ENCODE data around the gene PIK3CD. TPM values are rescaled to one million over a fixed set of nuclear protein-coding genes. Genes with fewer than 3 reads are reported as not detected.

Gene PIK3CD
- polyA plus RNA-seq, 1 of the 3 experiments (the other 2 are of a cell fraction) = 6.0 TPM

- no peak overlapping the region for H3K4me2 ChIP-seq
- ChIA-PET CTCF (interaction anchor here (0.8 to 3.3 kb wide), 16 partner anchors 9 to 149 kb away, joined by 3 to 13 read pairs (median 4); no protein-coding TSS in a partner anchor), POLR2A (no interaction called here)
- no peaks in the 10 kb centered on the region for H3F3A ChIP-seq (replicated peaks; ENCODE audit: insufficient read depth)
- 89% methylated on average over 9 of the region's 36 CpGs for WGBS (ENCODE audit: low lambda C conversion rate)
- no peaks in the 10 kb centered on the region for H4K20me1 ChIP-seq (ENCODE audit: insufficient read depth)
- H3K4me1 ChIP-seq (ENCODE audit: control insufficient read depth in 1 of 2, insufficient read depth in 2 of 2, low read depth in 1 of 2, low read length in 1 of 2) = peaks cover 2 to 9% of the 10 kb centered on the region in 2 experiments; a peak in 2 of 4 replicates
- H3K36me3 ChIP-seq (replicated peaks in 1 of 2; ENCODE audit: control insufficient read depth in 1 of 2, insufficient read depth in 2 of 2, low read length in 1 of 2) = peaks cover 5 to 6% of the 10 kb centered on the region in 2 experiments
- DNase-seq = no peak
- H3K9me2 ChIP-seq = no peaks in the 10 kb centered on the region
- no peaks in the 10 kb centered on the region for H3K27me3 ChIP-seq (ENCODE audit: insufficient read depth)
- TF ChIP-seq MEF2A (IDR thresholded peaks at IDR 0.05; ENCODE audit: borderline replicate concordance, low read depth) = no peak
- TF ChIP-seq, protein P1, sequence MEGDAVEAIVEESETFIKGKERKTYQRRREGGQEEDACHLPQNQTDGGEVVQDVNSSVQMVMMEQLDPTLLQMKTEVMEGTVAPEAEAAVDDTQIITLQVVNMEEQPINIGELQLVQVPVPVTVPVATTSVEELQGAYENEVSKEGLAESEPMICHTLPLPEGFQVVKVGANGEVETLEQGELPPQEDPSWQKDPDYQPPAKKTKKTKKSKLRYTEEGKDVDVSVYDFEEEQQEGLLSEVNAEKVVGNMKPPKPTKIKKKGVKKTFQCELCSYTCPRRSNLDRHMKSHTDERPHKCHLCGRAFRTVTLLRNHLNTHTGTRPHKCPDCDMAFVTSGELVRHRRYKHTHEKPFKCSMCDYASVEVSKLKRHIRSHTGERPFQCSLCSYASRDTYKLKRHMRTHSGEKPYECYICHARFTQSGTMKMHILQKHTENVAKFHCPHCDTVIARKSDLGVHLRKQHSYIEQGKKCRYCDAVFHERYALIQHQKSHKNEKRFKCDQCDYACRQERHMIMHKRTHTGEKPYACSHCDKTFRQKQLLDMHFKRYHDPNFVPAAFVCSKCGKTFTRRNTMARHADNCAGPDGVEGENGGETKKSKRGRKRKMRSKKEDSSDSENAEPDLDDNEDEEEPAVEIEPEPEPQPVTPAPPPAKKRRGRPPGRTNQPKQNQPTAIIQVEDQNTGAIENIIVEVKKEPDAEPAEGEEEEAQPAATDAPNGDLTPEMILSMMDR (IDR thresholded peaks at IDR 0.05) = peak; percentile 17; the same call in 1 of the 2 replicates
- H3K9ac ChIP-seq = no peak overlapping the region
- H3K9me3 ChIP-seq = no peaks in the 10 kb centered on the region
- no peak overlapping the region for H3K27ac ChIP-seq (ENCODE audit: low read depth in 2 of 2, low read length in 1 of 2)
- H2AFZ ChIP-seq (ENCODE audit: low read depth) = no peak overlapping the region
- H3K4me3 ChIP-seq (ENCODE audit: low read depth in 2 of 2, low read length in 1 of 2) = no peak overlapping the region
- H3K79me2 ChIP-seq (ENCODE audit: insufficient read depth) = no peaks in the 10 kb centered on the region
Observed at GRCh38 chr1:9719978-9720722, 68.6 kb downstream of the PIK3CD start.

DNA sequence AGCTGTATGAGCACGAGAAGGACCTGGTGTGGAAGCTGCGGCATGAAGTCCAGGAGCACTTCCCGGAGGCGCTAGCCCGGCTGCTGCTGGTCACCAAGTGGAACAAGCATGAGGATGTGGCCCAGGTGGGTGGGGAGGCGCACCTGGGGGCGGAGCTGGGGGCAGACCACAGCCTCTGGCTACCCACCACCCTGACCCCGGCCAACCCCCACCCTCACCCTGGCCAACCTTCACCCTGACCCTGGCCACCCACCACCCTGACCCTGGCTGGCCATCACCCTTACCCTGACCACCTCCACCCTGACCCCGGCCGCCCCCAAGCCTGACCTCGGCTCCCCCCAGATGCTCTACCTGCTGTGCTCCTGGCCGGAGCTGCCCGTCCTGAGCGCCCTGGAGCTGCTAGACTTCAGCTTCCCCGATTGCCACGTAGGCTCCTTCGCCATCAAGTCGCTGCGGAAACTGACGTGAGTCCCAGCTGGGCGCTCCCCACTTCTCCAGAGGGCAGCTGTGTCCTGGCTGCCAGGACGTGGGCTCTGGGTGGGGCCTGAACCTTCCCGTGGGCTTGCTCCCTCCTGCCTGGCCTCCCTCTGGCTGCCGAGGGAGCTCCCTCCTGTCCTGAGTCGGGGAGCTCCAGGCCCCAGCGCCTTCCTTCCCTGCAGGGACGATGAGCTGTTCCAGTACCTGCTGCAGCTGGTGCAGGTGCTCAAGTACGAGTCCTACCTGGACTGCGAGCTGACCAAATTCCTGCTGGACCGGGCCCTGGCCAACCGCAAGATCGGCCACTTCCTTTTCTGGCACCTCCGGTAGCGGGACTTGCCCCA, 69.5 kb downstream of the PIK3CD start:
- Histone ChIP-seq H3K27me3 (ENCODE audit: insufficient read depth) (no peaks in the 10 kb centered on the region), H3K4me1 (ENCODE audit: control insufficient read depth in 1 of 2, insufficient read depth in 2 of 2, low read depth in 1 of 2, low read length in 1 of 2) (peaks cover 2 to 9% of the 10 kb centered on the region in 2 experiments; a peak in 2 of 4 replicates), H3K27ac (ENCODE audit: low read depth in 2 of 2, low read length in 1 of 2) (no peak overlapping the region), H3K9me3 (no peaks in the 10 kb centered on the region), H4K20me1 (ENCODE audit: insufficient read depth) (no peaks in the 10 kb centered on the region), H3K4me3 (ENCODE audit: low read depth in 2 of 2, low read length in 1 of 2) (no peak overlapping the region), H3K4me2 (no peak overlapping the region), H3F3A (replicated peaks; ENCODE audit: insufficient read depth) (no peaks in the 10 kb centered on the region), H2AFZ (ENCODE audit: low read depth) (no peak overlapping the region), H3K36me3 (replicated peaks in 1 of 2; ENCODE audit: control insufficient read depth in 1 of 2, insufficient read depth in 2 of 2, low read length in 1 of 2) (peaks cover 5 to 6% of the 10 kb centered on the region in 2 experiments), H3K79me2 (ENCODE audit: insufficient read depth) (no peaks in the 10 kb centered on the region), H3K9ac (no peak overlapping the region), H3K9me2 (no peaks in the 10 kb centered on the region)
- TF ChIP-seq SMC3 (IDR thresholded peaks at IDR 0.05; ENCODE audit: low read depth, low read length) = no peak
- TF ChIP-seq, protein P1 (IDR thresholded peaks at IDR 0.05) = no peak
- TF ChIP-seq FOXM1 (IDR thresholded peaks at IDR 0.05; ENCODE audit: low read depth) = no peak
- TF ChIP-seq RCOR1 (IDR thresholded peaks at IDR 0.05; ENCODE audit: low read length) = no peak
- TF ChIP-seq GATA2 (CRISPR knock-in tag; IDR thresholded peaks at IDR 0.05) = no peak
- no peak for TF ChIP-seq CHD2 (IDR thresholded peaks at IDR 0.05; ENCODE audit: low read length, partially characterized antibody)
- no peak for TF ChIP-seq MAX (IDR thresholded peaks at IDR 0.05; ENCODE audit: low read depth)
- no peak for TF ChIP-seq EZH2phosphoT487 (IDR thresholded peaks at IDR 0.05; ENCODE audit: borderline replicate concordance, low read depth)
- ChIA-PET POLR2A (no interaction called here), CTCF (interaction anchor here (0.6 to 3.3 kb wide), 24 partner anchors 8 to 164 kb away, joined by 3 to 13 read pairs (median 4); no protein-coding TSS in a partner anchor)
- no peak for DNase-seq
- 91% methylated on average over 9 of the region's 34 CpGs for WGBS (ENCODE audit: low lambda C conversion rate)

All from SK-N-SH (cell line).